SW 1271 (cell line): Measurements from ENCODE around the gene MYBPC1.

ENCODE experiments used
- DNase-seq, 2 experiments: peaks; one replicate each; lab custom pipeline; 2025; lab: John Stamatoyannopoulos, UW

Gene MYBPC1

DNA sequence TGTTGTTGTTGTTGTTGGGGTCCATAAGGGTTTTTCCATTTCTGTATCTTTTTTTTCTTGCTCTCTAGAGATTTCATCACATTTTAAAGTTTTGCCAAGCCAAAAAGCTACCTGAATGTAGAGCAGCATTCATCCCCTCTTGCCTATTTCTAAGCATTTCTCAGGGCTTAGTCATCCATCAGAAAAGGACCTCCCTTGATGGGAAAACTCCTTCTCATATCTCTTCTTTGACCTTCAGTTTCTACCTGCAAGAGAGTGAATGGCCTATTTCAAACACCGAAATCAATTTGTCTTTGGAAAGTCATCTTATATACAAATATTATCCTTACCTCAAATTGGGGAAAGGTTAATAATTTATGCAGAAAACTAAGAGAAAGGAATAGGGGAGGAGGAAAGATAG is 4.5 kb downstream of the MYBPC1 start:
- DNase-seq, result no peak

DNA sequence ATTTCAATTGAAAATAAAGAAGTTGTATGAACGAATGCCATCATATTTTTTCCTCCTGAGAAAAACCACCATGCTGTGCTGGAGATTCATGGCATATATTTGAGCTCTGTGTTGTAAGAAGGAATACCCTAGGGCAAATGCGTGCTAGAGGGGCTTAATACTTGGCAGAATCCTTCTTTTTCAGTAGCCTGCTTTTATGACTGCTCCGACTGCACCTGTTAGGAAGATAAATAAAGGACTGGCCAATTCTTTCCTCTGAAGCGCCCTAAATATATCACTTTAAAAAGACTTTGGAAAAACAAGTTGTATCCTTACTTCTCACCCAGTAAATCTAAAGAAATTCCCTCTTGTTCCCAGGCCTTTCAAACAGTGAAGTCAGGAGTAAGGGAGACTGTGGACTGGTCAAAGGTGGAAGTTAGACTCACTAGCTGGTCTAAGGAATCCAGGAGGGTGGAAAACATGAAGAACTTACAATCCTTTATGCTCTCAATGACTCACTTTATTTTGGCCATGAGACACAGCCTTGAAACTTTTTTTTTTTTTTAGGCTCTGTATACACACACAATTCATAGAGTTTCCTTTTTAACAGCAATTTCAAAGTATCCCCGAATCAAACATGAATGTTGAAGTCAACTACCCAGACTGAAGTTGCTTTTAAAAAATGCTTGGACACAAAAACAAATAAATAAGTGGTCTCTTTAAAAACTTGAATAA is 5.2 kb downstream of the MYBPC1 start:
- no peak for DNase-seq

DNA sequence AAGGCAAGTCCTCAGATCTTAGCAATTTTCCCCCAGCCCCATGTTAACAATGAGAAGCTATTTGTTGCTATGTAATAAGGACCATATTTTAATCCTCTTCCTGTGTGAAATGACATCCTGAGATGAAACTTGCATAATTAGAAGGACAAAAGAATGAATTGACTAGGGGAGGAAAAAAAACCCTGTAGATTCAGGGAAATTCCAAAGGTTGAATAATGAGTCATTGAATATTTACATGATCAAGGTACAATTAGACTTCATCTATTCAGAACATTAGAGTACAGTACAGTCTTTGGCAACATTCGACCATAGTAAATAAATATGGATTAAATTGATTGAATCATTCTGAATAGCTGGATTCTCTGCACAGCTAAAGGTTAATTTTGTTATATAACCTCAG is 9.4 kb downstream of the MYBPC1 start:
- DNase-seq, result no peak

DNA sequence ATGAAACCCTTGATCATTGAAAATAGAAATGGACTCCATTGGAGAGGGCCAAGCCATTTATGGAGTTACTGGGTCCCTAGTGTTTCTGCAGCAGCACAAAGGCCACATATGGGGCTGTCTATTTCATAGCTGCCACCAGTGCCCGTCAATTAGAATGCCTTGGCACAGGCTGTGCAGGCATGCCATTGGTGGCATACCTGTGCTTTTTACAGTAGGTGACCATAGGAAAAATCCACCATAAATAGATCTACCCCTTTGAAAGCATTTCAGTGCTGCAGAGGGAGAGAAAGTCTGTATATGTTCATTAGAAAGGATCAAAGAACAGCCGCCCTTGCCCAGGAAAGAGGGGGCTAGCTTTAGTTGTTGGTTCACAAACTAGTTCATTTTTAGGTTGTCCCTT is 13.1 kb downstream of the MYBPC1 start:
- DNase-seq, result no peak

DNA sequence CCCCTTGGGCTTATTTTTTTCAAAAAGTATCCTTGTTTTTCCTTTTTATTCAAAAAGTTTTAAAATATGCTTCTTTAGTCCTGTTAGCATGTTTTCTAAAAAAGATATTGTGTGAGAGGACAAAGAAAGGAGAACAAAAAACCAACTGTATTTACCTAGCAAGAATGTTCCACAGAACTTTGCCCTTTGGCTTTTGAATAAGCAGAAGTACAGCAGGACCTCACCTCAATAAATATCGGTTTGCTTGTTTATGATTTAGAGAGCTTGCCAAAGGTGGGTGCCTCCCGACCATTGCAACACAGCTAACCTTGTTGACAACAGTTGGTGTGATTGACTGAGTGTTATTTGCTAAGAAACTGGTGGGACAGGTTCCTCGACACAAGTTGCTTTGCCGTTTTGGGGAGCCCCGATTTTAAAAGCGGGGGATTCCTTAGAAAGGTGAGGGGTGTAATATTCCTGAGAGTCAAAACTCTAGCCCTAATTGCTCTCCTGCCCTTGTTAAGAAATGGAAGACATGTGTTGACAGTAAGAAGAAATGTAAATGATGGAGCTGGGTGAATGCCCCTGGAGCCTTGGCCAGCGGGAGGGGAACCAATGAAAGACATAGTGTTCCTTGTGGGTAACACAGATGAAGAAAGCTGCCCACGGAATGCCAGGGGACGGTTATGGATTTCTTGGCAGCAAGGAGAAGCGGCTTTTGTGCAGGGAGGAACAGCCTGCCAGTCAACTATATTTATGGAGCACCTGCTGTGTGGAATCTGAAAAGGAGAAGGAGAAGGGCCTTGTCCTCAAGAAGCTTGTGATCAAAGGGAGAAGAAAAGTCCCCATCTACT is 13.7 kb downstream of the MYBPC1 start:
- DNase-seq, result no peak

DNA sequence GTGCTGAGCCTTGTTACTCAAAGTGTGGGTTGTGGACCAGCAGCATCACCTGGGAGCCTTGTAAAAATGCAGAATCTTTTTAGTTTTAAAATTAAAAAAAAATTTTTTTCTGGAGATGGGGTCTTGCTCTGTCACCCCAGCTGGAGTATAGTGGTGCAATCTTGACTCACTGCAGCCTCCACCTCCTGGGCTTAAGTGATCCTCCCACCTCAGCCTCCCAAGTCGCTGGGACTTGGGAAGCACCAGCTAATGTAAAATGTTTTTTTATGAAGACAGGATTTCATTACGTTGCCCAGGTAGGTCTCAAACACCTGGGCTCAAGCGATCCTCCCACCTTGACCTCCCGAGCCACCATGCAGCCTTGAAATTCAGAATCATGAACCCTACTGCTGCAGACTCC is 14.4 kb downstream of the MYBPC1 start:
- DNase-seq, result no peak

DNA sequence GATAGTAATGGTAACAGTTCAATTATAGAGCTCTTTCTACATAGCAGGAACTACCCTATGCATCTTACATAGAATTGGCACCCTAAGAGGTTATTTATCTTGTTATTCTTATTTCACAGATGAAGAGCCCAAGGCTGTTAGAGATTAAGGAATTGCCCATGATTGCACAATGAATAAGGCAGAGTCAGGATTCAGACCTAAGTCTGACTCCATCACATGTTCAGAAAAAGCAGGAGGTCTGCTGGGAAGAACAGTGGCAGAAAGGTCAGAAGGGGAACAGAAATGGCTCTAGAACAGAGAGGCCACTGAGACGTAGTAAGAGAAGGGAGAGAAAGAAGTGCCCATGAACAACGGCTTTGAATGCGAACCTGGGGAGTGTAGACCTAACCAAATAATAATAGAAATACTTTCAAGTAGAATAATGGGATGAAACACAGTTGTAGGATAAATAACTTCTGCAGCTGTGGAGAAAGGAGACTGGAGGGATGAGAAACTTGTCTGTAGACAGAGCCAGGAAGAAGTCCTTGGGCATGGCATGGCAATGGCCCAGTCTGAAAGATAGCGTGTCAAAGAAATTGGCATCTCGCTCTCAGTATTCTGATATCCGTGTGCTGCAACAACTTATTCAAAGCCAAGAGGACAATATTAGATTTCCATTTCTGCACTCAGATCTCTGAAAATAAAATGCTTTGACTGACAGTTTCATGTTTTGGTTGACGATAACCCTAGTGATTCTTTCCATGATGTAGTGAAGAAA is 17.6 kb downstream of the MYBPC1 start:
- no peak for DNase-seq

DNA sequence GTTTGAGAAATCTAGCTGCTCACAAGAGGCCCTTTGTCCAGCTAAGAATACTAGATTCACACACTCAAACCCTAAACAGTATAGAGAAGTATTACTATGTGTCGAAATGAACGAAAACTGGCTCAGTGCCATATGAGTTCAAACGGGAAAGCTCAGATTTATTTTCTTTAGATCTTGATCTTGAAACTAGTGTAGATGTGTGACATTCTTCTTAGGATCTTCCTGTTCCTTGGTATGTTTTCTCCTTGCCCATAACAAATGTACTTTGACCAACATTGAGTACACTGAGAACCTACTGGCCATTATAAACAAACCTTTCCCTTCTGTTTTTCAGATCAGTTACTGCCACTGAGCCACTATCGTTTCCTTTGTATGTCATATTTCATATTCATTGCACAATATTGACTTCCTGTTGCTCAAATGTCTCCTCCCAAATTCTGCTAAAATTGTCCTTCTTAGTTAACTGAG is 21.3 kb downstream of the MYBPC1 start:
- no peak for DNase-seq

DNA sequence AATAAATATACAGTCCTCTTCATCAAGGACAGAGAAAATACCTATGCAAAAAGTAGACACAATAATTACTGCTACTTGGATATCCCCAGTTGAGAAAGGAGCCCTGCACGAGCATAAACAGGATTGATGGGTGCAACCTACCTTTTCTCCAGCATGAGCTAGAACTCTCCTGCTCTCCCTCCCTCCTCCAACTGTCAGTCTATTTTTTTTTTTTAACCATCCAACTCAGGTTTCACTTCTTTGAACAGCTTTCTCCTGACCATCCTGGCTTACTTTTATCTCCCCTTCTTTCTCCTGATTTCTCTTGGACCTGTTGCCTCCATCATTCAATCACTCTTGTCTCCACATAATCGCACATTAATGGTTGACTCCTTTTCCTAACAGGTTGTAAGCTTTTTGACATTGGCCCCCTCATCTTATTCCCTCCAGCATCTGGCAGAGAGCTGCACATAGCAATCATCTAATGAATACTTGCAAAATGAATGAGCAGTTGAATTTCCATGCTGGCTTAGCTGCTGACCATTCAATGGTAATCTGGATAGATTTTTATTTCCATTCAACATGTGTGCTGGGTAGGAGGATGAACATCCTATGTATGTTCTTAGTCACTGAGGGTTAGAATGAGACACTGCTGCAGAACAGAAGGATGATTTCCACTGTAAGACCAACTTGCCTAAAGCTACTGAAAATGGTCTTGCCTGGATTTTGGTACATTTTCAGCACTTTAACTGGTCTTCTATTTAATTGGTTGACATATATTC is 24.4 kb downstream of the MYBPC1 start:
- no peak for DNase-seq

DNA sequence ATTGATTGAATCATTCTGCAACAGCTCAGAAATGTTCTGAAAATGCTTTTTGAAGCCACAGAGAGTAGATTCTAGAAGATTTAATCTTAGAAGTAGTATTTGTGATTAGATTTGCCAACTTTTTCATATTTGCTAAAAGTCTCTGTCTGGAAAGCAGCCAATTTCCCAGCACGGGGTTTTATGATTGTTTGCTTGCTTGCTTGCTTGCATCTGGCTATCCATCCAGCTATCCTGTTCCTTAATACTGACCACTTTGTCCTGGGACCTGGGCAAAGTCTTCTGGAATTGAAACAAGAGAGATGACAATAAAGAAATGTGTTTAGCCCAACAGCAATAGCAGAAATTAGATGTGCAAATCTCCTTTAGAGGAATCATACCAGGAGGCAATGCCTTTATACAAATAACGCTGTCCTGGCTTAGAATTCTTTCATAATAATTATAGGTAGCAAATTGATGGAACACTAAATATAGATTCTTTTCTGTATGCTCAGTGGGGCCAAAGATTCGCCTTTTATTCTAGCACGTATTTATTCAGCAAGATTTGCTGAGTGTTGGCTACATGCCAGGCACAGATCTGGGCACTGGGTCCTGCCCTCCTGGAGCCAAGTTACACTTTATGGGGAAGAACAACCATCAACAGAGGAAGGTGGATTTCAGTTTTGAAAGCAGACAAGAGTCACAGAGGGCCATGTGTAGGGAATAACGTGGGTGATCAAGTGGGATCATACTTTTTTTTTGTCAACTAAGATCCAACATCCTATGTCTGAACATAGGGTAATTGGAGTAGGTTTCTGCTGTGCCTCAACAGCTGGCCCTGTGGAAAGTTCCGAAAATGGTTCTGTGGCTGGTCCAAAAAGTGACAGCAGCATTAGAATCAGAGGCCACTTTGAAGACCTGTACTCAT is 25.3 kb downstream of the MYBPC1 start:
- no peak for DNase-seq

DNA sequence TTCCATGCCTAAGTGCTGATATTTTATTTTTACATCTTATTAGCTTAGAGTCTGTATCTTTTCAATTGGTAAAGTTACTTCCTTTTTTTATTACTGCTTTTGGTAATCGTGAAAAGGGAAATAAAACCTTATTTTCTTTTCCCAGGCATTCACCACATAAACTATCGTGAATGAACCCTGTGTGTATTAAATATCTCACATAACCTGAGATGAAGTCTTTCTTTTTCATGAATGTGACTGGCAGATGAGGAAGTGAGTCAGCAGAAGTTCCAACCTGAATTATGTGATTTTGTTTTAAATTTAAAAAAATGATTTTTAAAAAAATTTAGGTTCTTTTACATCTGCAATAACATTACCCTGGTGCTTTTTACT is 26.0 kb downstream of the MYBPC1 start:
- no peak for DNase-seq

DNA sequence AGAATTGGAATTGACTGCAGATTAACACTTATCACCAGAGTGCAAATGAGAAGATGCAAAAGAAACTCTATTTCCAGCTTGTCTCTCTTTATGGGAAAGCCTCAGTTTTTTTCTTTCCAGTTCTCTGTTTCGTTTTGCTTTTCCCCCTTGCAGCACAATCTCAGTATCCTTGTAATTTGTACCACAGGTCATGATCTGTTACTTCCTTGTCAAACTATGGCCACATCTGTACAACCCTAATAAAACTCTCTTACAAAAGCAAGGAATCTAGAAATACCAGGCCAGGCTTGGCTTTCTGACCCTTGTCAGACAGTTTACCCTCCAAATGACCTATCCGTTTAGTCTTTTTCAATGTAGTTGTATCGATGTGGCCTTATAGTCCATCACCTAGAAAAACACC is 33.9 kb downstream of the MYBPC1 start:
- DNase-seq, result no peak

DNA sequence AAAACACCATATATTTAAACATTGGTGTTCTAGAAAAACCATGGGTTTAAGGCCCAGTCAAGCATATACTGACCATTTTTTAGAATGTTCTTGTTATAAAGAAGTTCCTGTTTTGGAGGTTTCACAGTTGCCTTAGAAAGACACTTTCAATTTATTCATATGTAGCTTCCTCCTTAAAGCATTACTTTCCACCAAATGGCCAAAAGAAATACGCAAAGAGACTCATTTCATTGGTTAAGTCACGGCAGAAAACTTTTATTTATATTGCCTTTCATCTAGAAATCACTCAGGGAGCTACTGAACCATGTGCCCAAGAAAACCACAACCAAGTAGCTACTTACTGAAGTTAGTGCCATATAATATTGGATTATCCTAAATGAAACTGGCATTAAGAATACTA is 40.0 kb downstream of the MYBPC1 start:
- no peak for DNase-seq

DNA sequence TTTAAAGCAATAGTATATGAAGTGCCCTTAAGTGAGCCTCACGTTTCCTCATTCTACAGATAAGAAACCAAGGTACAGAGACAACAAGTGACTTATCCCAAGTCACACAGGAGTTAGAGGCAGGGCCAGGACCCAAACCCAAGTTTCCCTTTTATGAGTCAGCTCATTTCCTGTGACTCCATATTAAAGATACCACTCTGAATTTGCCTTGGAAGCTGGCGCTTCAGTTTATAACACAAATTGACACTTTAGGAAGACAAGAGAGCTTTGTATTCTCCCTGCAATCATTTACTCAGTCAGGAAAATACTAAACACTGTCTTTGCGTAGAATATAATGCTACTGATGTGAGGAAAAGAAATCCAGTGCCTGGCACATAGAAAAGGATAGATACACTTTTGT is 43.2 kb downstream of the MYBPC1 start:
- DNase-seq, result no peak

DNA sequence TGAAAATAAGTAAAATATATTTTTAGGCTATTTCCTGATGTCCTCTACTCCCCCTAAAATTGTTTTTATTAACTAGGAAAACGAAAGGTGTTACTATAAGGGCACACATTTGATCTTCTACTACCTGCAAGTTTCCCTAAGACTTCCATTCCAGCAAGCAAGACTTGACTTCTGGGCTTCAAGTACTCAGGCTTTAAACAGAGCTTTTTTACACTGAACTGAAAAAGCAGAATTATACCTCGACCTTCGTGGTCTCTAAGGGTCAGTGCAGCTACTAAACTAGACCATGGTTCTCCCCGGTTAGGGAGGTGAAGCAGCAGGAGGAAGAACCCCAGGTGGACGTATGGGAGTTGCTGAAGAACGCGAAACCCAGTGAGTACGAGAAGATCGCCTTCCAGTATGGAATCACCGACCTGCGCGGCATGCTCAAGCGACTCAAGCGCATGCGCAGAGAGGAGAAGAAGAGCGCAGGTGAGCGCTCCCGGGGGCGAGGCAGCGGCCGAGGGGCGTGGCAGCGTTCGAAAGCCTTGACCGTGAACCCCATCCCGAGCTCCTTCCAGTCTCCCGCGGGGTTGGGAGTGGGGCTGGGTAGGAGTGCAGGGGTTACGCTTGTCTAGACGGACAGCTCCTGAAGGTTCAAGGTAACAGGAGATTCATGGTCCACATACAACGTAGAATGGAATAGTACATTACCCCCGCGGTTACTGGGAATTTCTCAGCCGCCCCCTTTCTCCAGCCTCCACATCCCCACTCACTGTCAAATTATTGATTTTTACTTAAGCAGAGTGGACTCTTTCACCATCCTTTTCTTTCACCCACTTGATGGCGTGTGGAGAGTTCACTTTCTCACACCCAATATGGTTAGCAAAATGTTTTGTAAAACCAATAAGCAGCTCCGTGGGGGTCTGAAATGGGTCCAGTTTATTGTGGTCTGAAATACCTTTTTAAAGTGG is 47.6 kb downstream of the MYBPC1 start:
- no peak for DNase-seq

DNA sequence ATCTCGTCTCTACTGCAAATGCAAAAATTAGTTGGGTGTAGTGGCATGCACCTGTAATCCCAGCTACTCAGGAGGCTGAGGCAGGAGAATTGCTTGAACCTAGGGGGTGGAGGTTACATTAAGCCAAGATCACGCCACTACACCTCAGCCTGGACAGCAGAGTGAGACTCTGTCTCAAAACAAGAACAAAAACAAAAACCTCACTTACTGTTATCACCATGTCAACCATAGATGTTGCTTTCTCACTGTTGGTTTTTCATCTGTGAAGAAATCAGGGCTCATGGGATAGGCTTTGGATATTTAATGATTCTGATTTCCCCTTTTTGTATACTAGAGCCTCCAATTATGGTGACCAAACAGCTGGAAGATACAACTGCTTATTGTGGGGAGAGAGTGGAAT is 52.9 kb downstream of the MYBPC1 start:
- no peak for DNase-seq

DNA sequence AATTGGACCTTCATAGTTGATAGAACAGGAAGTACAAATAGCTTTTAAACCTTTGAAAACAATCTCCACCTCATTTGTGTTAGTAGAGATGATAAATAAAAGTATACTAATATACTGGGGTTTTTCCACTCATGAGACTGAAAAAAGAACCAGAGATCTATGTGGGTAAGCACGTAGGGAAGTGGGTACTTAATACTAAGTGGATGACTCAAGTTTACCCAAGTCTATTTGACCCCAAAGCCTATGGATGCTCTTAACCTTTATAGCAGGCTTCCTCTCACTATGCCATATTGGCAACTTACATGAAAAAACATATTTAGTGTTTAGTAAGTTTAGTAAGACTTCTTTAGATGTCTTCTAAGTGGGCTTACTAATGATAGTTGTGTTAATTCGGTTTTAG is 53.4 kb downstream of the MYBPC1 start:
- no peak for DNase-seq

DNA sequence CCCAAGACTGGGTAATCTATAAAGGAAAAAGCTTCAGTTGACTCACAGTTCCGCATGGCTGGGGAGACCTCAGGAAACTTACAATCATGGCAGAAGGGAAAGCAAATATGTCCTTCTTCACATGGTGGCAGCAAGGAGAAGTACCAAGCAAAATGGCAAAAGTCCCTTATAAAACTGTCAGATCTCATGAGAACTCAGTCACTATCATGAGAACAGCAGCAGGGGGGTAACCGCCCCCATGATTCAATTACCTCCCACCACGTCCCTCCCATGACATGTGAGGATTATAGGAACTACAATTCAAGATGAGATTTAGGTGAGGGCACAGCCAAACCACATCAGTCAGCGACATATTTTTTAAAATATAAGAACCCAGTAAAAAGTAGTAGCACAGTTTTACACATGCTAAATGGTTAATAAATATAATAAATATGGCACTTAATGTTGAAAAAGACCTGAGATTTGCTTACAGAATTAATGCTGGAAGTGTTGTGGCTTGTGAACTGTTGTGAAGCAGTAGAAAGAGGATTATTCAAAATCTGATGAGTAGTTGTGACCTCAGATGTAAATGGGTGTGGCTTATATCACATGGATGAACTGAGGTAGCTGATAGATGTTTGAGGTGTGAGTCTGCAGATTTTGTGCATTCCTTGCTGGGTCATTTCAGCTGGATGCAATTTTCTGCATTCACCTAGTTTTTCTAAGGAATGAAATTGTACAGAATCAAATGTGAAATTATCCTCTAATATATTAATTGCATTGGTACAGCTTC is 55.8 kb downstream of the MYBPC1 start:
- no peak for DNase-seq

DNA sequence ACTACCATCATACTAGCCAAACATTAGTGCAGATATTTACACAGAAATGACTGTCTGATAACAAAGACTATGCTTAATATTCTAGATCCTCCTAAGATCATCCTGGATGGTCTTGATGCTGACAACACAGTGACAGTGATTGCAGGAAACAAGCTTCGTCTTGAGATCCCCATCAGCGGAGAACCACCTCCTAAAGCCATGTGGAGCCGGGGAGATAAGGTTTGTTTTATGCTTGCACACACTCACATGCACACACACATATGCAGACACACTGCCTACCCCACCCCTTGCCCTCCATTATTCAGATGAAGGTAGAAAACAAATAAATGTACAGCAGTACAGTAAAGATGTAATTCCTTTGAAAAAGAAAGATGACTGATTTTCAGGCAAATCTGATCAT is 58.3 kb downstream of the MYBPC1 start:
- DNase-seq, result no peak
